WERI-Rb-1 (cell line): Measurements from ENCODE around the gene ARHGEF4.

ENCODE experiments used
- DNase-seq: peaks from one replicate; pipeline ENCODE4 v3.0.0-alpha.2; 2020
- H3K27ac ChIP-seq: fragments of 250-450 bp; sonication (Bioruptor Pico); 2 replicates; pipeline ENCODE4 v1.5.1; 2020; ENCODE audit warnings: mild to moderate bottlenecking, moderate library complexity
- H3K27me3 ChIP-seq: fragments of 250-450 bp; sonication (Bioruptor Pico); 2 replicates; pipeline ENCODE4 v1.5.1; 2021; ENCODE audit warnings: mild to moderate bottlenecking, low read depth, moderate library complexity; ENCODE audit not compliant: insufficient read depth, severe bottlenecking
- H3K36me3 ChIP-seq: fragments of 250-450 bp; sonication (Bioruptor Pico); 2 replicates; pipeline ENCODE4 v1.5.1; 2020; ENCODE audit warnings: mild to moderate bottlenecking, moderate library complexity
- H3K4me3 ChIP-seq: 2 replicates; pipeline ENCODE4 v1.5.1; 2011; ENCODE audit warnings: low read depth, mild to moderate bottlenecking, control low read depth, low read length
- H3K9me3 ChIP-seq: fragments of 250-450 bp; sonication (Bioruptor Pico); 2 replicates; pipeline ENCODE4 v1.5.1; 2021; ENCODE audit warnings: mild to moderate bottlenecking, moderate library complexity; ENCODE audit not compliant: severe bottlenecking
- CTCF ChIP-seq: IDR thresholded peaks from 2 replicates; pipeline ENCODE4 v1.5.1; 2011; ENCODE audit warnings: low read depth, mild to moderate bottlenecking, control low read depth, inconsistent platforms, low read length

The ARHGEF4 gene

GRCh38 chr2:131034122-131035051 lies 197.7 kb downstream of the ARHGEF4 start:
- Histone ChIP-seq H3K36me3 (no peaks in the 10 kb centered on the region), H3K27ac (no peak overlapping the region), H3K27me3 (no peaks in the 10 kb centered on the region), H3K4me3 (peak overlapping the region; percentile 65), H3K9me3 (no peaks in the 10 kb centered on the region)
- TF ChIP-seq CTCF, result no peak
- peak; percentile 46 for DNase-seq

- H3K36me3 ChIP-seq, result no peaks in the 10 kb centered on the region
- TF ChIP-seq CTCF, result no peak
- H3K9me3 ChIP-seq, result no peaks in the 10 kb centered on the region
- H3K27ac ChIP-seq, result no peak overlapping the region
- H3K4me3 ChIP-seq, result peak overlapping the region; percentile 45
- DNase-seq, result no peak
- H3K27me3 ChIP-seq, result no peaks in the 10 kb centered on the region
Observed at GRCh38 chr2:131035112-131035825, 198.6 kb downstream of the ARHGEF4 start.

- H3K36me3 ChIP-seq, result no peaks in the 10 kb centered on the region
- peak overlapping the region; percentile 45 for H3K4me3 ChIP-seq
- no peaks in the 10 kb centered on the region for H3K27me3 ChIP-seq
- H3K9me3 ChIP-seq, result no peaks in the 10 kb centered on the region
- no peak for DNase-seq
- H3K27ac ChIP-seq, result no peak overlapping the region
- TF ChIP-seq CTCF, result no peak
Observed at GRCh38 chr2:131035826-131036231, 199.1 kb downstream of the ARHGEF4 start.

GRCh38 chr2:131036269-131036668 lies 199.6 kb downstream of the ARHGEF4 start:
- no peak for DNase-seq
- Histone ChIP-seq H3K27ac (no peak overlapping the region), H3K9me3 (no peaks in the 10 kb centered on the region), H3K27me3 (no peaks in the 10 kb centered on the region), H3K36me3 (no peaks in the 10 kb centered on the region), H3K4me3 (no peak overlapping the region)
- TF ChIP-seq CTCF, result no peak

- DNase-seq, result no peak
- H3K27me3 ChIP-seq, result no peaks in the 10 kb centered on the region
- H3K36me3 ChIP-seq, result no peaks in the 10 kb centered on the region
- no peak overlapping the region for H3K27ac ChIP-seq
- no peak for TF ChIP-seq CTCF
- no peaks in the 10 kb centered on the region for H3K9me3 ChIP-seq
- no peak overlapping the region for H3K4me3 ChIP-seq
Observed at GRCh38 chr2:131036696-131037397, 200.1 kb downstream of the ARHGEF4 start.
